GM10847 (cell line): ENCODE measurements around the gene MTAP.

Source experiments
- POLR2A ChIP-seq: IDR thresholded peaks from 2 replicates; pipeline ENCODE4 v1.6.1; 2011; ENCODE audit not compliant: insufficient read length; ENCODE audit errors: extremely low read depth

MTAP gene

GRCh38 chr9:21983561-21983935 lies 181.1 kb downstream of the MTAP start:
- TF ChIP-seq POLR2A, result no peak

- TF ChIP-seq POLR2A, result no peak
Observed at GRCh38 chr9:21984101-21984500, 181.7 kb downstream of the MTAP start.

GRCh38 chr9:21985964-21986667 lies 183.7 kb downstream of the MTAP start:
- no peak for TF ChIP-seq POLR2A
